NCI-H82 (cell line): ENCODE data around the gene FHOD3.

ENCODE experiments used
- DNase-seq: peaks from one replicate; lab custom pipeline; 2025; lab: John Stamatoyannopoulos, UW

The FHOD3 gene

GRCh38 chr18:36798738-36799473 is 501.4 kb downstream of the FHOD3 start:
- DNase-seq: no peak

- DNase-seq: no peak
Measured at GRCh38 chr18:36805105-36805504, 507.6 kb downstream of the FHOD3 start.

GRCh38 chr18:36808681-36809080 is 511.2 kb downstream of the FHOD3 start:
- no peak for DNase-seq

- DNase-seq: peak; percentile 83
Measured at GRCh38 chr18:36809590-36810381, 512.3 kb downstream of the FHOD3 start.

- no peak for DNase-seq
Measured at GRCh38 chr18:36811430-36811829, 513.9 kb downstream of the FHOD3 start.

- no peak for DNase-seq
Measured at GRCh38 chr18:36811955-36812354, 514.4 kb downstream of the FHOD3 start.

- no peak for DNase-seq
Measured at GRCh38 chr18:36812678-36813077, 515.2 kb downstream of the FHOD3 start.

- DNase-seq: no peak
Measured at GRCh38 chr18:36813101-36813775, 515.7 kb downstream of the FHOD3 start.

GRCh38 chr18:36813824-36814223 is 516.3 kb downstream of the FHOD3 start:
- no peak for DNase-seq

- DNase-seq: peak; percentile 70
Measured at GRCh38 chr18:36814994-36815393, 517.5 kb downstream of the FHOD3 start.

GRCh38 chr18:36816096-36816495 is 518.6 kb downstream of the FHOD3 start:
- peak; percentile 23 for DNase-seq

GRCh38 chr18:36817039-36817438 is 519.5 kb downstream of the FHOD3 start:
- DNase-seq: no peak

GRCh38 chr18:36818652-36819051 is 521.1 kb downstream of the FHOD3 start:
- no peak for DNase-seq

- no peak for DNase-seq
Measured at GRCh38 chr18:36819621-36820020, 522.1 kb downstream of the FHOD3 start.

- no peak for DNase-seq
Measured at GRCh38 chr18:36821681-36822080, 524.2 kb downstream of the FHOD3 start.

GRCh38 chr18:36825526-36825925 is 528.0 kb downstream of the FHOD3 start:
- DNase-seq: no peak

GRCh38 chr18:36826556-36826955 is 529.0 kb downstream of the FHOD3 start:
- no peak for DNase-seq

GRCh38 chr18:36828157-36828629 is 530.7 kb downstream of the FHOD3 start:
- DNase-seq: peak; percentile 56

- DNase-seq: peak; percentile 90
Measured at GRCh38 chr18:36828630-36829361, 531.3 kb downstream of the FHOD3 start, which contains the start of the genes KIAA1328 and TPGS2. KIAA1328 (plus strand) TSS chr18:36829127; CDS start chr18:36829139, 12 bp downstream. TPGS2 (minus strand) TSS chr18:36829002; CDS start chr18:36828767, 235 bp downstream.
